Esophagus muscularis mucosa (tissue), 3 donors: Measurements from ENCODE around the gene PRKD1.

Experiments used
- EP300 ChIP-seq: sonication (generic); formaldehyde crosslinking; IDR thresholded peaks from one replicate; pipeline ENCODE4 v1.6.1; 2017; ENCODE audit warnings: antibody characterized with exemption
- TF ChIP-seq, protein P1 (sequence below), 3 experiments: fragments of 200-600 bp in 2 of 3; fragments of 450-650 bp in 1 of 3; sonication (generic) in 2 of 3; IDR thresholded peaks; one replicate each; pipeline ENCODE4 v1.5.1; 2017 to 2019; ENCODE audit warnings: antibody characterized with exemption in 3 of 3, mild to moderate bottlenecking in 2 of 3, moderate library complexity in 1 of 3

DNA sequence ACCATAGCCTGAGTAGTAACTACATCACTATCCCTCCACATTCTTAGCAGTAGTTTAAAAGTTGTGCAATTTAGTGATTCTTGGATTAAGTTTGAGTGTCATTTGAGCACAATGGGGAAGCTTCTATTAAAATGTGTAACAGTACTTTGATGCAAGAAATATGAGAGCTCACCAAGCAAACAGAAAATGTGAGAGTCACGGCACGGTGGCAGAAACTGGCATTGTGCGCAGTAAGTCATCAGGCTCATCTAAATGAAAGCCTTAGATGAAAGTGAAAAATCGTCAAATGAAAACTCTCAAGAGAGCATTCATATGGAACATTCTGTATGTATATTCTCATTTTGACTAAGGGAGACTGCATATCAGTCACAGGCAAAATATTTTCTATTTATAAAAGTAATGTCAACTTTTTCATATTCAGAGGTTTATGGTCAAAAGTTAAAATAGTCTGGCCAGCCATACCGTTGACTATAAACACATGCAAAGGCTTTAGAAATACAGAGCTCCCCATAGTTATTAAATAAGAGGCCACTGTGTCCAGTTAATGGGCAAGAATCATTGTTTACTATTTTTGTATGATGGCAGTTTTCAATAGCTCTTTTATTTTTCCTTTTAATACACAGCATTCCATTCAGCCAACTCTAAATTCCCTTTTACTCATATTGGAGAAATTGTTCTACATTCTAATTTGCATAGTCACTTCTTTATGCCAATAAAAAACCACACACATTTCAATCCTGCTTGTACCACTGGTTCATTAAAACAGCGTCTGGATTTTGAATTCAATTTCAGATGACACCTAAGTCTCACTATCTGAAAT is 167.9 kb downstream of the PRKD1 start:
- TF ChIP-seq, protein P1, sequence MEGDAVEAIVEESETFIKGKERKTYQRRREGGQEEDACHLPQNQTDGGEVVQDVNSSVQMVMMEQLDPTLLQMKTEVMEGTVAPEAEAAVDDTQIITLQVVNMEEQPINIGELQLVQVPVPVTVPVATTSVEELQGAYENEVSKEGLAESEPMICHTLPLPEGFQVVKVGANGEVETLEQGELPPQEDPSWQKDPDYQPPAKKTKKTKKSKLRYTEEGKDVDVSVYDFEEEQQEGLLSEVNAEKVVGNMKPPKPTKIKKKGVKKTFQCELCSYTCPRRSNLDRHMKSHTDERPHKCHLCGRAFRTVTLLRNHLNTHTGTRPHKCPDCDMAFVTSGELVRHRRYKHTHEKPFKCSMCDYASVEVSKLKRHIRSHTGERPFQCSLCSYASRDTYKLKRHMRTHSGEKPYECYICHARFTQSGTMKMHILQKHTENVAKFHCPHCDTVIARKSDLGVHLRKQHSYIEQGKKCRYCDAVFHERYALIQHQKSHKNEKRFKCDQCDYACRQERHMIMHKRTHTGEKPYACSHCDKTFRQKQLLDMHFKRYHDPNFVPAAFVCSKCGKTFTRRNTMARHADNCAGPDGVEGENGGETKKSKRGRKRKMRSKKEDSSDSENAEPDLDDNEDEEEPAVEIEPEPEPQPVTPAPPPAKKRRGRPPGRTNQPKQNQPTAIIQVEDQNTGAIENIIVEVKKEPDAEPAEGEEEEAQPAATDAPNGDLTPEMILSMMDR (IDR thresholded peaks at IDR 0.05), result no peak
- no peak for TF ChIP-seq EP300
